CD4-positive, alpha-beta T cell treated with Interleukin-6 at 100 ng/mL for 8 hours (primary cell): ENCODE data around the gene MSRB1.

Source experiments
- DNase-seq: peaks from one replicate; pipeline ENCODE4 v3.0.0-alpha.2; 2020; ENCODE audit warnings: mixed read lengths, low spot score

The MSRB1 gene

GRCh38 chr16:1895949-1896675 lies 46.9 kb downstream of the MSRB1 start:
- no peak for DNase-seq

DNA sequence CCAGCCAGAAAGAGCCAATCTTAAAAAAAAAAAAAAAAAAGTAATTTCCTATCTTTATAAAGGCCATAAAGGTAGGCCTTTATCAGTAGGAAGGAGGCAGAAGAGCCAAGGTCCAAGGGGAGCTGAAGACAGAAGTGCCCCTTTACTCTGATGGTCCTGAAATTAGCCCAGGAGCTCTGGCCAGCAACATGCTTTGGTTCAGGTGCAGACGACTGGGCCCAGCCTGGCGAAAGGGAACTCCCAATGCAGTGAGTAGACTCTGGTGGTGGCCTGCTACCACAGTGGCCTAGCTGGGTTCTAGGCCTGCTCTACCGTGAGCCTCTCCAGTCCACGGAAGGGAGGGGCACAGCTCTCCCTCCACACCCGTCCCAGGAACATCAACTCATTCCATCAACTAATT lies 47.9 kb downstream of the MSRB1 start:
- no peak for DNase-seq

DNA sequence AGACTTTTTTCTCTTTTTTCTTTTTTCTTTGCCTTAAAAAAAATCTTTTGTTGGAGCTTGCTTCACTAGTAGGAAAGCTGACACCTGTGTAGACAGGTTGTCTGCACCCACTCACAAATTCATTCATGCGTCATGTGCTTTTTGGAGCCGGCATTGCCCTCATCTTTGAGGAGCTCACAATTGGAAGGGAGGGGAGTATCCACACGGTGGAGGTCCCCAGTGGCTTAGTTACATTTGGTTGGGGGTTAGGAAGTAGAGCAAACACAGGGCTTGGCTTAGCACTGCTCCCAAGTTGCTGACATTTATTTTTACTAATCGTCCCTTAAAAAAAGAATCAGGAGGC lies 52.3 kb downstream of the MSRB1 start:
- no peak for DNase-seq

DNA sequence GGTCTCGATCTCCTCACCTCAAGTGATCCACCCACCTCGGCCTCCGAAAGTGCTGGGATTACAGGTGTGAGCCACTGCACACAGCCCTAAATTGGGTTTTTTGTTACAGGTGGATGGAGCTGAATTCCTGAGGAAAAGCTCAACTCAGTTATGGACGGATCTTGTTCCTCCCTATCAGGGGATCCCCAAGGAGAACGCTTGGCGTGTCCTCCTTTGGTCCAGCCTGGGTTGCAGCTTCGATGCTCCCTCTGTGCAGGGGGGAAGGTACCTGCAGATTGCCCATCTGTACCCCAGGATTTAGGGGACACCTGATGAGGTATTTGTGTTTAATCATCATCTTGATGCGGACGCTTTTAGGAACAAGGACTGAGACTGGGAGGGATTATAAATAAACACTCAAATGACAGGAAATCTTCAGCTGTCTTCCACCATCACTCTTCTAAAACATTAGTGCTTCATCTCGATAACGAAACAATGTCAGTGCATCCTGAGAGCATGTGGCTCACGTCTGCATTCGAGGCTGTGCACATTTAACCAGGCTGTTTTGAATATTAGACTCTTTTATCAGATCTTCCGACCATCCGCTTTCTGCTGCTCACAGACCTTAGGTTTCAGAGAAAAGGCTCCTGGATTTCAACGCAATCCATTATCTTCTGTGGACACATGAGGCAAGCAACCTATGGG lies 52.8 kb downstream of the MSRB1 start:
- no peak for DNase-seq
